ENCODE results near the gene ATF6.

ATF6 gene

DNA sequence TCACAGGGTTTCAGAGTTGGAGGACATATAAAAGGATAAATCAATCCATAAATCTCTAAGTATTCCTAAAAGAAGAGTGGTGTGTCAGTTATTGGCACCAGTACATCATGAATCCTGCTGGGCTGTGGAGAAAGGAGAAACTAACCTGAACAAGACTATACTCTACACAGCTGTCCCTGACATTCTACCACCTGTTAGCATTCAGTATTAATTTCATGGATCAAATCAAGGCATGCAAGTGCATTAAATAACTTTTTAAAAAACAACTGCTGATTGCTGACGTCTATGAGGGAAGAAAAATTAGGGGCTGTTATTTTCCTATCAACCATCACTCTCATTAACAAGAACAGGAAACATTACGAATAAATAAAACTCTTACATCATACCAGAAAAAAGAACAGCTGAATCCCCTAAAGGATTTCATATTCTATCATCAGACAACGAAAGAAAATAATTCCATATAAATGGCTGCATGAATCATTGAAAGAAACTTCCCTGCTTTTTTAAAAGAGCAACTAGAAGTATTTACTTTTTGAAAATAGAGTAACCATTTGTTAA, 121.7 kb downstream of the ATF6 start:
- DNase-seq, result no peak

DNA sequence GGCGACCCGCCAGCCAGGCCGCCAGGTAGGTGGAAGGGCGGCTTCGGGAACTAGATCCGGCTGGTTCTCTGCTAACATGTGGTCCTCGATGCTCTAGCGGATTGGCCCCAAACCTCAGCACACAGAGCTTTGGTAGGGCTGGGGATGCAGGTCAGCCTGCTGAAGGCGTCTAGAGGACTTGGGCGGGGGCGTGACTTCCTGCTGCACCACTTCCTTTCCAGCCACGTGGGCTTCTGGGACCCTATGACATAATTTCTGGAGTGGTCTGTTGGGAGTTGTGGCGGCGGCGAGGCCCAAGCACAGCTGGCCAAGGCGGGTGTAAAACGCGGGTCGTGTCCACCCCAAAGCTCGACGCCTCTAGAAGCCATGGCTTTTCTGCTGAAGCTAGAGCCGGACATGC, 124.5 kb downstream of the ATF6 start:
- DNase-seq, result no peak

DNA sequence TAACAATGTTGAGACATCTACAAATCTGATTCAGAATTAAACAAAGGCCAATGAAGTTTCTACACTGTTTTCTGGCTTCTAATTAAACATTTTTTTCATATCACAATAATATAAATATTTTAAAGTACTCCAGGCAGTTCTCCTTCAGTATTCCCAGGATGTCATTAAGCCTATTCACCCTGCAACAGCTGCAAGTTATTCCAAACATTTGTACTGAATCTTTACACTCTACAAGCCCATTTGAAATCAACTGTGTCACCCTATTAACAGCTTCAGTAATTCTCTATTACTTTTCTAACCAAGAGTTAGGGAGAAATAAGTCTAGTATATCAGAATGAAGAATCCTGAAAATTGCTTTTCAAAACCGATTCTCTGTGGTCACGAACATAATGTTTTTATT, 133.0 kb downstream of the ATF6 start:
- DNase-seq, result no peak

DNA sequence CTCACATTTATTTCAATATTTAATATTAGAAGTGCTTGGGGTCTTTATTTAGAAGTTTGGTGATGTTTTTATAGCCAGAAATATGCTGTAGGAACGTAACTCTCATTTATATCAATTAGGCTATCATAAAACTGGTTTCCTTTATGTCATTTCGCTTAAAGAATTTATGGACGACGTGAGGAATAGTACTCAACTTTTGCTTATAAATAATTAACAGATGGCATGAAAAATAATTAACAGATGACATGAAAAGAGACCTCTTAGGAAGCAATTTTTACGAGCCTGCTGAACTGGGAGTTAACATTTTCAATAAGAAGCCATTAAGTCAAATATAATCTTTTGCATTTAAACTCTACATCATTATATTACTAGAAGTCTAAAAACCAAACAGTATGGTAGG, 134.0 kb downstream of the ATF6 start:
- no peak for DNase-seq

DNA sequence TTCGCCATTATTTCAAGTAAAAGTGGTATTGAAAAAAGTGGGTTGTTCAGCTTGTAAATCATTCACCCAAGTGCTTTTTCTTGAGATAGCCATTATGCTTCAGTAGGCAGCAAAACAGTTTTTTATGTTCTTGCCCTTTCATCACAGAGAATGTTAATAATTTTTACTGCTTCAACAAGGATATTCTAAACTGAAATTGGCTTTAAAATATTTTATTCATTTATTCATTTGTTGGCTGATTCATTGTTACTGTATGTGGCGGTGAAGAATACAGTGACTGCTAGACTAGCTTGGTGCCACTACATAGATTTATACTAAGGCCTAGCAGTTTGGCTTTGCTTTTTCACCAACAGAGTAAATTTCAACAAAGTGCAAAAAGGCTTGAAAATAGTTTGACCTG, 136.1 kb downstream of the ATF6 start:
- no peak for DNase-seq

DNA sequence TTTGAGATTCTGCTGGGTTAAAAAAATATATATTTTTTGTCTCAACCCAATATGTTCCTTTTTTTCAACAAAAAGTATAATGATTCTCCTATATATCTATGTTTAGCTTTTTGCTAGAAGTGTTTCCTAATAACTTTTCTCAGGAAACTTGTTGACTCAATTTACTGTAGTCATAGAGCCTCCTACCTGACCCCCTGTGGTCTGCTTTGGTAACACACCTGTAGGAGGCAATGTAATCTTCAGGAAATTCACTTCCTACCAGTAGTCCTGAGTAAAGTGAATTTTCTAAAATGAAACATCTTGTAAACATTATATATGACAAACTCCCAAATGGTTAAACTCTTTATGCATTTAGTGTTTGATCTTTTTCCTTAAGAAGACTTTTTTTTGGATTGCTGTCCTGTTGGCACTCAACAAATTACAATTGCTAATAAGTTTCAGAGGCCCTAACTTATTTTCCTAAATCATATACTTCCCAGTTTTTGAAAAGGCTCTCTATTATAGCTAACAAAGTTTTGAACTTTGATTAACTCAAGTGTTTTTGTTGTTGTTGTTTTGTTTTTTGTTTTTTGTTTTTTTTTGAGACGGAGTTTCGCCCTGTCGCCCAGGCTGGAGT, 139.3 kb downstream of the ATF6 start:
- DNase-seq, result no peak

DNA sequence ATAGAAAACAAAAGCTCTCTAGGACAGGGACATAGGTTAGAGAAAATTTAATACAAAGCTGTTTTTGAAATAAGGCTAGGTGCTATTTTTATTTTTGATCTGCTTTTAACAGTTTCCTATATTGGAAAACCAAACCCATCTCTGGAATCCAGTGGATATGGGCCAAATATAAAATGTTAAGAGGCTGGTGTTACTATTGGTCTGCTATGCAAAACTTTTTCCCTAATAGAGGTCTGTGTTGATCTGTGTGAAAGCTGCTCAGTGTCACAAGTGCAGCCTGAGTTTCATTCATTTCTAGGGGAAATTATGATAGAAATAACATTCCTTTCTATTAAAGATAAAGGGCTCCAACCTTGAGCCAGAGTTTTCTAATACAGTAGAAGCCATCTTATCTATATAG, 141.1 kb downstream of the ATF6 start:
- DNase-seq, result no peak

DNA sequence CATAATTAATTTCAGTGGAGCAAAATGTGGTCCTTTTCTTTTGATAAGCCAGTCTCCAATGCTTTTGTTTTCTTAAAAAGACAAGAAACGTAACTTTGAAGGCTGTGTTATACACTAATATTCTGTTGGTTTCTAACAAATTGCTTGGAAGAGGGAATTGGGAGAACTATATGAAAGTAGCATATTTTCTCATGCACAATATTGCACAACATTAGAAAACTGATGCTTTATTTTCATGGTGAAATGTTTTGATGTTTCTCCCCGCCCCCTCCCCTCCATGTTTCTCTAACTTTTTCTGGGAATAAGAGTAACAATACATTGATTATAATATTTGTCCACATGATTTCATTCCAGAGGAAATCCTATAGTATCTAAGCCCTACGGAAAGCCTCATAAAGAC, 142.1 kb downstream of the ATF6 start:
- DNase-seq, result no peak

DNA sequence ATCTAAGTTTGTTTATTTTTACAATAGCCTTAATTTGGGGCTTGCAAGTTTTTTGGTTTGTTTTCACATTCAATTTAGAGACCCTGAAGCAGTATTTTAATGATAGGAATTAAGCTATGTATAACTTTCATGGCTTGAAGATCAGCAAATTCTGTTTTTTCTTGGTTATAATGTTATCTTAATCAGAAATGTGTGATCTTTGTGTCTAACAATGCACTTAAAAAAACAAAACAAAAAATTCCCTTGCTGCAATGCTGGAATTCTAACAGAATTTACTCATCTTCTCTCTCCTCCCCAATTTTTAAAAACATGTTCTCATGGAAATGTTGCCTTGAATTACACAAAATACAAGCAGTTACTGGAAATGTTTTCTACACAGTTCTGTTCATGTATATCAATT, 144.5 kb downstream of the ATF6 start:
- no peak for DNase-seq

DNA sequence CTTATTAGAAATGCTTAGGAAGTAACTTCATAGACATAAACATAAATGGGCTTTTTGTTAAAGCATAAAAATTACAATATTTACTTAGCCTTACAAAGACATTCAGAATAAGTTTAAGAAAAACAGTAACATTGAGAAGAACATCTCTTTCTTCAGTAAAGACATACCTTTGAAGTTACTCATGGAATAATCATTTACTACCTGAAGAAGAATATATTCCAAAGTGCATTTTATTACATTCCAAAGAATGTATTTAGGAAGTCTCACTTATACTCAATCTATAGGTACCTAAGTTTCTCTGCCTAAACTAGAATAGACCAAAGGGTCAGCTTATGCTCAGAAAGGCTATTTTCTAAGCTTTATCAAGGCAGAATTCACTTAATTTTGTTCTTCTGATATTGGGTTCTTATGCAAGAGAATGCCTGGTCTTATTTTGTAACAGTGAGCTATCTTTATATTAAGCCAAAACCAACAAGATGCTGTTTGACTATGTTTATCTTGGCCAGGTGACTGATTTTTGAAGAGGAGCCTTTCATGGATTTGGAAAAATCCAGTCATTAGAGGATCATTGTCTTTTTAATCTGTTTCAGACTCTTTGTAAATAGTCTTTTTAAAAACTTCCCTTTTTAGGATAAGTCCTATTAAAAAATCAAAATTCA, 147.5 kb downstream of the ATF6 start:
- DNase-seq, result no peak

DNA sequence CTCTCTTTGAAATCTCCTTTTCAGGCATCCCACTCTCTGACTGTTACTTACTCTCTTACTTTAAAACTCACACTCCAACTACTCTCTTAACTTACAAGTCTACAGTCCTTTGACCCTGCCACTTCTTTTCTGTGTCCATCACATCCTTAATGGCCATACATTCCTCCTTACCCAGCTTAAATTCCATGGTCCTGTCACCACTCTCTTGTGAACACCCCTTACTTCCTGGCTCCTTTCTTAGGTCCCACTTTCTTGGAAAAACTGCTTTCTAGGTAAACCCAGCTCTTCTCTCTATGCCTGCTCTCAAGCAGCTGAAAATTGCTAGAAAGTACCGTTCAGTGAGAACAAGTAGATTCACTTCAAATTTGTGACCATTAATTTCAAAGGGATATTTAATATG, 148.5 kb downstream of the ATF6 start:
- no peak for DNase-seq

DNA sequence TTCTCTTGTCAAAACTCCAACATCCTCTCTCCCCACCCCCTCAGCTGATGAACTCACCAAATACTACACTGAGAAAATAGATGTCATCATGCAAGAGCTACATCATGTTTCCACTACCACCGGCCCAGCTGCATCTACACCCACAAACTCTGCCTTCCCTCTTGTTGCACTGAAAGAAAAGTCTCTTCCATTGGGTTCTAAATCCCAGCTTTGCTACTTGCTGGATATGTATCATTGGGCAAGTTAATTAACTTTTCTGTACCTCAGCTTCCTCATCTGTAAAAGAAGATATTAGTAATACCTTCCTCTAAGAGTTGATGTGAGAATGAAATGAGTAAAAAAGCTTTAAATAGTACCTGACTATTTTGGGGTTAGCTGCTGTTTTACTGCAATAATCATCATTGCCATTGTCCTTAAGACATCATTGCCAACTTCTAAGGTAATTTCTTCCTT, 149.0 kb downstream of the ATF6 start:
- no peak for DNase-seq

DNA sequence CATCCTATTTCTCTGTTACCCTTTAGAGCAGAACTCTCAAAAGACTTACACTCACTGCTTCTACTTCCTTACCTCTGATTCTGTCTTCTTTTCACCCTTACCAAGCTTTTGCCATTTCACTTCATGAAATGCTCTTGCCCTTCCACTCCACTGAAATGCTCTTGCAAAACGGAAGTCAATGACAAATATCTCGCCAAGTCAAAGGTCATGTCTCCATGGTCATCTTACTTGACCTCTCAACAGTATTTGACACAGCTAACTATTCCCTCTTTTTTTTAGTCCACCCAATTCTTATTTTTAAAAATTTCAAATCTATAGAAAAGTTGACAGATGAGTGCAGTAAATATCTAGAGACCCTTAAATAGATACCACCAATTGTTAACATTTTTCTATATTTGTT, 149.9 kb downstream of the ATF6 start:
- DNase-seq, result no peak

DNA sequence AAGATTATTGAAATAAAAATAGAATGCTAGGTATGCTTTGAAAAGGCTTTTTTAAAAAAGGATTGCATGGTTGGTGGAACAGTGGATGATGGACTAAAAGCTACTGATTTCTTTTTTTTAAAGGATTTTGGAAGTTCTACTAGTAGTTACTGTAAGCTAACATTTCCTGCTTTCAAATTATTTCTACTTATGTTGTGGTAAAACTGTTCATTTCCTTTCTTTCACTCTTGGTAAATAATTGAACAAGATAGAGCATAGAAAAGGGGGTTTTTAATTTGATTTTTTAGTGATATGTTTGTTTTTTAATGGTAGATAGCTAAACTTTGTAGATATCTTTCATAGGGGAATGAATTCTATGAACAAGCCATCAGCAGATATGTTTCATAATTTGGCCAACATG, 153.1 kb downstream of the ATF6 start:
- DNase-seq, result no peak

DNA sequence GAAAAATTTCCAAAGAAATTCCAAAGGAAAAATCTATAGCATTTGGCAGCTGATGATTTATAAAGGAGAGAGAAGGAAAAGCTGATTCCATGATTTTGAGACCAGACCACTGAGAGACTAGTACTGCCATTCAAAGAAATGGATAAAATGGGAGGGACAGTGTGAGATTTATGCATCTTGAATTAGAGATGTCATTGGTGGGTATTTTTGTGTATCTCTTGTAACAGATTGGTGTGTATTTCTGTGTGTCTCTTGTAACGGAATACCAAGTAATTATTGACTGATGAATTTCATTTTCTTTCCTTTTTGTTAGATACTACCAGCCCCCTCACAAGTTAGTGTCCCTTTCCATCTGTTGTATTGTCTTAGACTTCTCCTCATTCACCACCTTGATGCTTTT, 155.4 kb downstream of the ATF6 start:
- no peak for DNase-seq

DNA sequence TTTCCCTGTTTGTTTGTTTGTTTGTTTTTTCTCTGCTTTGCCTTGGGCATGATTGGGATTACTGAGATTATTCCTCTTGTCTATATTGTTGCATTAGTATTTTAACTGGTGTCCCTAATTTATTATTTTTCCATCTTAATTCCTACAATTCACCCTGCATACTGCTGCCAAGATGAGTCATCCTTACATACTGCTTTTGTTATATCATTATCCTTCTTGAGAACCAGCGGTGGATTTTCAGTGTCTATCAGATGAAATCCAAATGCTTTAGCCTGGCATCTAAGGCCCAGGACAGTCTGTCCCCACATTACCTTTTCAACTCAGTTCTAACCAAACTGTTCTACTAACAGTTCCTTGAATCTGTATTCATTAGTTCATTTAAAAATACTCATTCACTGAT, 155.9 kb downstream of the ATF6 start:
- DNase-seq, result no peak

DNA sequence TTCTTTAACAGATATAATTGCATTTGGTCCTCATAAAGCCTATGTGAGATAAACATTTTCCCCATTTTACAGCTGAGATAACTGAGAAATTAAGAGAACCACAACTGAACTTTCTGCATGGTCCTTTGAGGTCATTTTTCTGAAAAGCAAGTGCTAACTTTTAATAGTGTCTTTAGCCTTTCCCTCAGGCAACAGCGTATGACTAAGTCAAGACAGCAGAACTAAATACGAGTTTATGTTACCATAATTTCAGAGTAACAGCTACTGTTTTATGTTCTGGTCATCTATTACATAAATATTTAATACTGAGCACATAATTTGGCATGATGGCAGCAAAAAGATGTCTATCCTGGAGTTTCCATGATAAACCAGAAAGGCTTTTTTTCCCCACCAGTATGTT, 161.9 kb downstream of the ATF6 start:
- no peak for DNase-seq

DNA sequence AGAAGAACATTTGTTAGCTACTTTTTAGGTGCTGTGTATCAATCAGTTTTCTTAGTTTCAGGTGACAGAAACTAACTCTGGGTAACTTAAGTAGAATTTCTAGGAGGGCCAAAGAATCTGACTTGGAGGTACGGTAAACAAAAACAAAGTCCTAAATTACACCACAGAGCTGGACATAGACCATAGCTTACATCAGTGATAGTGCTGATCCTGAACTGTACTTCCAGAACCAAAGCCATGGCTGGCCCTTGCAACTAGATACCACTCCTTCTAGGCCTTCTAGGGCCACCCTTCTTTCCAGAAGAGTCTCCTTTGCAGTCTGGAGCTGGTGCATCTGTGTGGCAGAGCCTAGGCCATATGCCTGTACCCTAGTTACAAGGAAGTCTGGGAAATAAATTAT, 163.0 kb downstream of the ATF6 start:
- DNase-seq, result no peak

DNA sequence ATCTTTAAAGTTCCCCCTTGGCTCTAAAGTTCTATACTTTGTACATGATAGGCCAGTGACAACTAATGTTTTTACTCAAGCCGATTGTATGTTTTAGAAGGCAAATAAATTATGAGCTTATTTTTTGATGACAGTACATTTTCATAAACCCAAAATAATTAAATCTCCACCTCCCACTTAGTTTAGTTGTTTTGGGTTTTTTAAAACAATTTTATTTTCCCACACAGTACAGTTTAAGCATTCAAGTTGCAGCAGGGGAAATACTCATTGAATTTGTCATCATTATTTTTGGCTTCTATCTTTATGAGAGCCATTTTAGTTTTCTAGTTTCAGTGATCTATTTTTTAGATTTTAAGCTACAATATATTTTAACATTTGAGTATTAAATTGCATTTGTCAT, 163.9 kb downstream of the ATF6 start:
- DNase-seq, result no peak

DNA sequence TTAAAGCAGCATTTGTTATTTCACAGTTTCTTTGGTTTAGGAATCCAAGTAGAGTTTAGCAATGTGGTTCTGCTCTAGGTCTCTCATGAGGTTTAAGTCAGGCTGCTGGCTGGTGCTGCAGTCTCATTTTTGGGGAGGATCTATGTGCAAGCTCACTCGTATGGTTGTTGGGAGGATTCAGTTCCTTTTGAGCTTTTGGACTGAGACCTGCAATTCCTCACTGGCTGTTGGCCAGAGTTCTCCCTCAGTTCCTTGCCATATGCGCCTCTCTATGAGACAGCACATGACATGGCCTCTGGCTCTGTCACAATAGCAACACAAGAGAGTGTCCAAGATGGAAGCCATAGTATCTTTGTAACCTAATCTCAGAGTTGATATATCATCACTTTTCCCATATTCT, 166.5 kb downstream of the ATF6 start:
- peak in 1 of 56 donors; percentile 1 for DNase-seq

DNA sequence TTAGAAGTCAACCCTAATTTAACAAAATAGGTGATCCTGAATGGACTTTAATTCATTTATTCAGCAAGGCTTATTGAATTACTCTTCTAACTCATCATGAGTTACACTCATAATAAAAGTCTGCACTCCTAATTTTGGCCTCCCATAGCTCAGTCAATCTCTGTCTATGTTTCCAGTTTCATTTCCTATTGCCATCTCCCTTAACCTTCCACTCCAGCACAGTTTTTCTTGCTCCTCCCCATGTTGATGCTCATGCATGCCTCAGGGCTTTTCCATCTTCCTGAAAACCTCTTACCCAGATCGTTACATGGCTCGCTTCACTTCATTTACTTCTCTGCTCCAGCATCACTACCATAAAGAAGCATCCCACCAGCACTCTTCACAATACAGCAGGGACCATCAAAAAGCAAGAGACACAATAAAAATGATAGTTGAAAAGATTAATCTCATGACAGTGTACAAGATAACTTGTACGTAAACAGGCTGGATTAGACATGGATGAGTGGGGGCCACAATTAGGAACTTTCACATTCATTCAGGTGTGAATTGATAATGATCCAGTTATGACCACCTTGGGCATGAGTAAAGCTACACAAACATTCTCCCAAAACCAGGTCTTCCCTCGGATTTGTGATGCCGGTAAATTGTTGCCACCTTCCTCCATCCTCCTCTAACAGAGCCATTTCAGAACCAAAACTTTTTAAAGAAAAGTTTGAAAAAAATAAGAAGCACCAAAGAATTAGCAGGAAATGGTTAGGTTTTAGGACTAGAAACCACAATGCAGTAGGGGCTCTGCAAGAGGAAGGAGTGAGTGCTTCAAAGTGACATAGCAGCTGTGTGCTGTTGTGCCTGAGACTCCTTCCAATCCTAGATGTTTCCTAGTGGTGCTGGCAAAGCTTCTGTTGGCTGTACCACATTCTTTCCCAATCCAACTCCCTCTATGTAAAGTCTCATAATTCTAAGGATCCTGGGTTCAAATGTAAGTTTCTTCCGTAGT, 167.8 kb downstream of the ATF6 start:
- DNase-seq, result no peak

DNA sequence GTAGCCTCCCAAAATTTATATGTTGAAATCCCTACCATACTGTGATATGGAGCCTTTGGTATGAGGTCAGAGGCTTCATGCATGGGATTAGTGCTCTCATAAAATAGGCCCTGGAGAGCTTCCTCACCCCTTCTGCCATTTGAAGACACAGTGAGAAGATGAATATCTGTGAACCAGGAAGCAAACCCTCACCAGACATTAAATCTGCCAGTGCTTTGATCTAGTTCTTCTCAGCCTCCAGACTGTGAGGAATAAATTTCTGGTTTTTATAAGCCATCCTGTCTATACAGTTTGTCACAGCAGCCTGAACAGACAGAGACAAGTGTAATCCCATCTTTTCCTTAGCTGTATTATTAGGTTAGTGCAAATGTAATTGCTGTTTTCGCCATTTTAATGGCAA, 169.1 kb downstream of the ATF6 start:
- no peak for DNase-seq
